CD4-positive, alpha-beta T cell treated with Interleukin-21 for 1 hour (primary cell): ENCODE data around the gene CHDH.

Source experiments
- DNase-seq: peaks from one replicate; pipeline ENCODE4 v3.0.0-alpha.2; 2020

The CHDH gene

GRCh38 chr3:53823026-53823955 is 22.9 kb downstream of the CHDH start:
- DNase-seq = no peak

- DNase-seq = no peak
Observed at GRCh38 chr3:53822331-53822741, 23.9 kb downstream of the CHDH start.

- no peak for DNase-seq
Observed at GRCh38 chr3:53821631-53822121, 24.5 kb downstream of the CHDH start.

DNA sequence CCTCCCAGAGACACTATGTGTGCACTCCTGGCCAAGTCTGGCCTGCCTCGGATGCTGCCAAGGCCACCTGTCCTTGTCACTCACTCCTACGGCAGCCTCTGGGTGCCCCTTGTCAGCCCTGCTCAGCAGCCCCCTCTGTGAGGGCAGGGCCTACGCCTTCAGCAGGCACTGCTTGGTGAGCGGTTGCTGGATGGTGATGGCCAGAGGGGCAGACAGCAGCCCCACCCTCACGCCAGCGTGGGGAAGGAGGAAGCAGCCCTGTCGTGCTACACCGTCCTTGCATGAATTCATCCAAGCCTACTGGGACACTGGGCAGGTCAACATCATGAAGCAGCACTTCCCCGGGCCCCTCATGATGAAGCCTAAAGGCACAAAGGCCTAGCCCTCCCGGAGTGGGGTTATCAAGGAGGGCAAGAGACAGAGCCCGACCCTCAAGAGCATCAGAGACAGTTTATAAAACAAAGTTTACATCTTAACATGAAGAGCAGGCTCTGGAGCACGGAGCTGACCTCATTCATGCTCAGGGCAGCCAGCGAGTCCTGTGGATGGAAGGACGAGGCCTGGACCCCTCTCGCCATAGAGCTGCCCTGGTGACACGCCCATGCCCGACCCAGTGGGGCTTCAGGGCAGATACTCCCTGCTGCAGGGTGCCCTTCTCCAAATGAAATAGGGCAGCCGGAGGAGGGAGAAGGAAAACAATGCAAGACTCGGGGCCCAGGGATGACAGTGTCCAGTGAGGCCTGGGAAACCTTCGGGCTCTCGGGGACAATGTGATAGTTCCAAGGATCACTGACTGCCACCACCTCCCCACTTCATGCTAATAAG is 25.3 kb downstream of the CHDH start:
- no peak for DNase-seq

DNA sequence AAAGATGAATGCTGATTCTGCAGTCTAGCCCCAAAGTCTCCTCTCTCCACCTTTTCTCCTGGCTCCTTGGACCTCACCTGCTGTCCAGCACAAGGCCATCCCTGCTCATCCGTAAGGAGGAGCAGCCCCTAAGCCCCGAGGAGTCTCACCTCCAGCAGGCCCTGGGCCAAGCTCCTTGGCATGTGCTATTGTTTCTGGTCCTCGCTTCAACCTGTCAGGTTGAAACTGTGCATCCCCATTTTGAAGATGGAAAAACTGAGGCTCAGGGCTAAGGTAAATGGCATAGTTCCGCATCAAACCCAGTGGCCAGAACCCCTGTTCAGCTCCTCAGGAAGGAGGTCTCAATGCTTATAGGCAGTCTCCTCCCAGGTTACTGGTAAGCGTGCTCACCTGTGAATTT is 26.1 kb downstream of the CHDH start:
- no peak for DNase-seq

DNA sequence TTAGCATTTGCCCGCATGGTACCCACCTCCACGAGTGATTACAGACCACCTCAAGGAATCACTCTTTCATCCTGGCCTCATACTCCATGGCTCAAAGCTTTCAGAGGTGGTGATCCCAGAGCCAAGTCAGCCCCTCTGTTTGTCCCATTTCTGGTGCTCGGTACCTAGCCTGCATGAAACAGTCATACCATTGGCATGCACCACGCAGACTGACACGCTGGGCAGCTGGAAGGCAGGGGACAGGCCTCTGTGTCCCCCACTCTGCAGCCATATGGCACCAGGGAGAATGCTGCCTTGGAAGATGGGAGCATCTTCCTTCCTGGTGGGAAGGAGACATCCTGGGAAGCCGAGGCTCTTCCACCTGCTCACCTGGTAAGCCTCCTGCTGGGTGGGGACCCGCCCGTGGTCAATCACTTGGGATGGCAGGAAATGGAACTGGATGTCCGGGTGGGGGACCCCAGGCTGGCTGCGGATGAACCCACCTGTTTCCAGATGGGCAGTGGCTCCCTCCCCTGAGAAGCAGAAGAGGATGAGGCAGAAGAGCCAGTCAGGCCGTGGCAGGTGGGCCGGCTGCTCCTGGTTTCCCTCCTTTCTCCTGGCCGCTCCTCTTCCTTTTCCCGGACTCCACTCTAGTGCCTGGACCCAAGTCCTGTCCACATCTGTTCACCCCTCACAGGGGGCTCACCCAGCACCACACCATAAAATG is 26.9 kb downstream of the CHDH start:
- no peak for DNase-seq

DNA sequence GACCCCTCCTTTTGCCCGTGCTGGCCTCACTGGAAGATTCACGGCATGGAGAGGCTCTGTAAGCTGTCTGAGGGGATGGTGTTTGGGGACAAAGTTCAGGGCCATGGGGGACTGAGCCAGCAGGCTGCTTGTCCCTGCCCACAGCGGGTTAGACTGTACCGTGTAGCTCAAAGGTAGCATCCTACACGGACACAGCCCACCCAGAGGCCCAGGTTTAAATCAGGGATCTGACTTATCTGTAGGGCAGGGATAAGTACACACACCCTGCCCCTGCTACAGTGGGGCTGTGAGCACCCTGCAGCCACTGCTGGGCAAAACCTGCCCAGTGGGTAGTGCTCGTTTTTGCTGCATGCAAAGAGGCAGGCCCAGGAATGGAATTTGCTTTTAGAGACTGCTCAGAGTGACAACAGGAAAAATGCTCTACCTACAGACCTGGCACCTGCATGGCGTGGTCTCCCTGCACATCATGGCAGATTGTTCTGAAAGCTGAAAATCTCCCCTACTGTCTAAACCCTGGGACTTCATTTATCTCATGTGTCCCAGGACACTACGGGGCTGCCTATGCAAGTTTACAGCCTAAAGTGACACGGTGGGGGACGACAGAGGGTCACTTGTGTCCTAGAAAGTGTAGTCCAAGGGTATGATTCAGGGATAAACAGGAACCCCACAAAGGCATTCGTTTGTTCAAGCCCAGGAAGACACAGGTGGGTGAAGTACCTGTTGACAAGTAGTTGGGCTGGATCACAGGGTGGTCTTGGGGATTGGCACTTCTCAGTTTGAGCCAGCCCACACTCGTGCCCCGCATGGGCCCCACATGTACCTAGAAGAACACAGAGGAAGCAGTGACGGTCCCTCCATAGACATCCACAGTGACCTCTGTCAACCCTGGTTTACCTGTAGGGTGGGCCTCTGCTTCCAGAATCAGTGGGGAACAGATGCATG is 27.7 kb downstream of the CHDH start:
- no peak for DNase-seq

DNA sequence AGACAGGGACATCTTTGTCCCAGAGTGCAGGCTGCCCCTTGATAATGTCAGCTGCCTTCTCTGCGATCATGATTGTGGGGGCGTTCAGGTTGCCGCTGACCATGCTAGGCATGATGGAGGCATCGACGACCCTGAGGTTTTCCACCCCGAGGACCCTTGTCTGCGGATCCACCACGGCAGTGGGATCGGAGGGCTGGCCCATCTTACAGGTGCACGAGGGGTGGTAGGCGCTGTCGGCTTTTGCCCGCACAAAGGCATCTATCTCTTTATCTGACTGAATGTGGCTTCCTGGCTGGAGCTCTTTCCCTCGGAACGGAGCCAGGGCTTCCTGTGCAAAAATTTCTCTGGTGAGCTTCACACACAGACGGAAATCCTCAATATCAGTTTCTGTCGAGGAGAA is 28.4 kb downstream of the CHDH start:
- DNase-seq = no peak

- DNase-seq = no peak
Observed at GRCh38 chr3:53817211-53817610, 29.0 kb downstream of the CHDH start.

DNA sequence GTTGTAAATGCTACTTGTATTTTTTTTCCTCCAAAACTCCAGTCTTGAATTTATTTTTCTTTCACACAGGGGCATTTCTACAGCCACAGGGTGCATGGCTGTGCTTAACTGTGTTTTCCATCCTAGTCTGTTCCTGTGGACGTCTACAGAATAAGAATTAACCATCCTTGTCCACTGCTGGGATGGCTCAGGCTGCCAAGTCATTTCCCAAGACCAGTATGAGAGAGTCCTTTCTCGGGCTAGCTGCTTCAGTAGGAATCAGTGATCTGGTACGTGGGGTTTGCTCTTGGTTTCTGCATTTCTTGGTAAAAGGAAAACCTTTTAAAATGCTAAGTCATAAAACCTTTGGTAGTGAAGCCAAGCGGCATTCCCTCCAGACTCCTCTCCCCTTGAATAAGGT is 29.8 kb downstream of the CHDH start:
- DNase-seq = no peak

DNA sequence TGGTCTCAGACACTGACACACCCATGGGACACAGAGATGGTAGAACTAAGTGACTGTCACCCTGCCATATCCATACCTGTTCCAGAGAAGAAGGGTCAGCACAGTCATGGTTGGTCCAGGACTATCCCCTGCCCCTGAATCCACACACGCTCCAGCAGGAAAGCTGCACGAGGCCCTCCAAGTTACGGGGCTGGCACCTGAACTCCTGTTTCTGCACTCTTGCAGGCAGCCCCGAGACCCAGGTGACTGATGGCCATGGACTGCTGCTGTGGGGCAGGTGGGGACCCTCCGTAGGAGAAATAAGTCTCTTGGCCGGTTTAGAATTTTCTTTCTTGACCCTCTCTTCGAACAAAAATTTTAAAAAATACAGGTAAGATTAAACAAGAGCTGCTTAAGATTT is 30.6 kb downstream of the CHDH start:
- DNase-seq = no peak

GRCh38 chr3:53815067-53815466 is 31.2 kb downstream of the CHDH start:
- no peak for DNase-seq

DNA sequence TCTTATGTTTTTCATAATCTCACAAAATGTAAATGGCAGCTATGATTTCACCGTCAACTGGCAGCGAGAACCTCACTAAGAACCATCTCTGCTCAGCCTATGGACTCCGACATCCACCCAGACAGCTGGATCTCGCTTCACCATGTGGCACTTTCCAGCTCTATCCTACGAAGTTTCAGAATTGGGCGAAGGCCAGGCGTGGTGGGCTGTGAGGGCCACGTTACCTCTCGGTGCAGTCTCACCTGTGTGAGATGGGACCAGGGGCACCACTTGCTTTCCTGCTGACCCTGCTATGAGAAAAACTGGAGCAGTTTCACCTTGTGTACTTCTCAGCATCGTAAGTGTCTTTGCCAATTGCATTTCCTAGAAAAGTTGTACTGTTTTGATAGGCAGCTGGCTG is 32.3 kb downstream of the CHDH start:
- no peak for DNase-seq

DNA sequence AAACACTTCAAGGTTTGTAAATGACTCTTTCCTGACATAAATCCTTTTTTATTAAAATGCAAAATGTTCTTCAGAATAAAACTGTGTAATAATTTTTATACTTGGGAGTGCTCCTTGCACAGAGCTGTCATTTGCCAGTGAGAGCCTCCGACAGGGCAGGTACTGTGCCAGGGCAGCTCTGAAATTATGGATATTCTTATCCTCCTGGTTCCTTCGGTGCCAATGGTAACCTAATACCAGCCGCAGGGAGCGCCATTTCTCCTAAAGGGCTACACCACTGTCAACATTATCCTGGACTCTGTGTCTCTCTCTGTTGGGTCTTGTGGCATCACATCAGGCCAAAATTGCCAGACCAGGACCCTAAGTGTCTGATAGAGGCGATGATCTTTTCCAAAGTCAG is 33.0 kb downstream of the CHDH start:
- no peak for DNase-seq

- DNase-seq = no peak
Observed at GRCh38 chr3:53812434-53812833, 33.8 kb downstream of the CHDH start.

- no peak for DNase-seq
Observed at GRCh38 chr3:53811143-53811927, 34.9 kb downstream of the CHDH start.

GRCh38 chr3:53809764-53810400 is 36.3 kb downstream of the CHDH start:
- DNase-seq = no peak

- DNase-seq = no peak
Observed at GRCh38 chr3:53809267-53809666, 37.0 kb downstream of the CHDH start.

GRCh38 chr3:53808496-53808895 is 37.7 kb downstream of the CHDH start:
- DNase-seq = no peak

DNA sequence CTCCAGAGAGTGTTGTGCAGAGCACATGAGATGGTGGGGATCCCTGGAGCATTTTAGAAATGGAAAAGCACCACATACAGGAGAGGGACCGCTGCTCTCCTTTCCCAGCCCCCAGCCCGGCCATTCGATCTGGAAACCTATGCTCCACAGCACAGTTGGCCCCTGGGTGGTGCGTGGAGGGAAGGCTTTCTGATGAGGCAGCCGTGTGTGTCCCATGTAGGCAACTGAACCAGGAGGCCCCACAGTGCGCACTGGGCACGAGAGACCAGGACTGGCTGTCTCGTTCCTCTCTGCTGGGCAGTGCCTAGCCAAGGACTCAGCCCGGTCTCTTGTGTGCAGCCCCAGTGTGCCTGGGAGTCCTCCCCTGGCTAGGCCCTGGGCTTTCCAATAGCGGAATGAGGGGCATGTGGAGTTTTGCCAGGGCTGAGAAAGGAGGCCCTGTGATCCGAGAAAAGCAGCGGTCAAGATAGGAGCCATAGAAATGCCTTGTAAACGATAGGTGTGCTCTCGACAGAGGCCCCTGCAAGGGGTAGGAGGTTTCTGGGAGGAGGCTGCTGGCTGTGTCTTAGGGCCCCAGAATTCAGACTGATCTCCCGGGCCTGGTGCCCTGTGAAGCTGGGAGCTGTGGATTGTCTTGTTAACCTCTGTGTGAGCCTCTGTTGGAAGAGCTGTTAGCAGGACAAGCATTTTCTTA is 39.0 kb downstream of the CHDH start:
- no peak for DNase-seq
